GM12892 (cell line): ENCODE data around the gene MTHFD1L.

ENCODE experiments used
- DNase-seq: peaks from one replicate; pipeline ENCODE4 v3.0.0; 2011; ENCODE audit not compliant: insufficient read length
- FAIRE-seq: peaks from 2 replicates; lab custom pipeline; 2011; peaks lifted over from hg19 to GRCh38; lab: Jason Lieb, UNC
- POLR2A ChIP-seq: IDR thresholded peaks from 2 replicates; pipeline ENCODE4 v1.6.1; 2011; ENCODE audit warnings: low read depth, low read length, control low read depth
- POLR2AphosphoS5 ChIP-seq: IDR thresholded peaks from 2 replicates; pipeline ENCODE4 v1.6.1; 2011; ENCODE audit warnings: low read depth, low read length, control low read depth
- TAF1 ChIP-seq: IDR thresholded peaks from 2 replicates; pipeline ENCODE4 v1.6.1; 2011; ENCODE audit warnings: low read depth, mild to moderate bottlenecking, control low read depth, low read length, borderline replicate concordance

Gene MTHFD1L

DNA sequence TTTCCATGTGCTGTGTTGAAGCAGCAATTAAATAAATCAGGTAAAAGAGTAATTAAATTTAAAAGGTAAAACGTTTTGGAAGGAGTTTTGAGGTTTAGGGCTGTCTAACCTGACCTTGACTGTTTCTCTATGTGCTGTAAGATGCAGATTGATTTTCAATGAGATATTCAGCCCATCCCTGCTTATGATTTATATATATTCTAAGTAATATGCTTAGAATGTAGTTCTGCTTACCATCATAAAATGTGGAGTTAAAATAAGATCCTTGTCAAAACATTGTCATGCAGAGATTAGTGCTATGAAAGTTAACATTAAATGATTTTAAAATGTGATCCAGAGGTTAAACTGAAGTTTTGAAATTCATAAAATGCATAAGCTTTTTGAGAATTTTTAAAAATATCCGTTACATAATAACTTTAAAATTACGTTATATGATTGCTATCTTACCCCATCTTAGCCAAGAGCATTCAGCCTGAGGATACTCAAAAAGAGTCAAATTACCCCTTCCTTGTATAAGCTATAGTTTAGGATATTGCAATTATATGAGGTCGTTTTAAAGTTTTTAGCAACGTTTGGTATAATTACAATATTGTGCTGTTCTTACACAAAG, 122.5 kb downstream of the MTHFD1L start:
- FAIRE-seq (no peak), DNase-seq (no peak)
- no peak for TF ChIP-seq POLR2AphosphoS5
- TF ChIP-seq TAF1: no peak
- no peak for TF ChIP-seq POLR2A

DNA sequence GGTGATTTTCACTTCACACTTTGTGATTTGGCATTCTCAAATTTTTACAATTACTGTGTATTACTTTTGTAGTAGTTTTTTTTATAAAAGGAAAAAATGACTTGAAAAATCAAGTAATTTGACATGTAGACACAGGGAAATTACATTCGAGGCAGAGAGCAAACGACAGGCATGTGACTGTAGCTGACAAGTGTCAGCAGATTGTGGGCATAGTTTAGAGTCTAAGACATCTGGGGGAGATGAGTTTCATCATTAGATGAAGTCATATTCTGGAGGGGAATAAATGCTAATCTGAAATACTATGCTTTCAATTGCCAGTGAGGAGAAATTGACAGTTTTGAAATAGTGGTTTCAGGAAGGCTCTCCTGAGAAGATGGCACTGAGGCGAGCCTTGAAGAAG, 126.0 kb downstream of the MTHFD1L start:
- FAIRE-seq: no peak
- no peak for TF ChIP-seq POLR2A
- no peak for TF ChIP-seq TAF1
- TF ChIP-seq POLR2AphosphoS5: no peak
- DNase-seq: no peak

DNA sequence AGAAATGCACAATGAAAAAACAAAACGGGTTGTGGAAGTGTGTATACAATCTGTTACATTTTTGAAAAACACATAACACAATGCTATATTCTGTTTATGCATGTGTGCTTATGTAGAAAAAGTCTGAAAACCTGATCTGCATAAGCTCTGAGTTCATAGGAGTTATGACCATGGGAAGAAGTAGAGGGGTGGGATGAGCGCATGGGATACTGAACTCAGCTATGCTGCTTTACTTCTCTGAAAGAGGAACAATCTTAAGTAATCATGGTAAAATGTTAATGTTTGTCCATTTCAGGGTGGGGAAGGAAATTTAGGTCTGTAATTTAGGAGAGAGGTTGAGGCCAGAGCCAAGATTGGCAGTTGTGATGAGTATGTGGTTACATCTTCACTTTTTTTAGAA, 126.8 kb downstream of the MTHFD1L start:
- DNase-seq (no peak), FAIRE-seq (no peak)
- TF ChIP-seq POLR2A (no peak), POLR2AphosphoS5 (no peak), TAF1 (no peak)

DNA sequence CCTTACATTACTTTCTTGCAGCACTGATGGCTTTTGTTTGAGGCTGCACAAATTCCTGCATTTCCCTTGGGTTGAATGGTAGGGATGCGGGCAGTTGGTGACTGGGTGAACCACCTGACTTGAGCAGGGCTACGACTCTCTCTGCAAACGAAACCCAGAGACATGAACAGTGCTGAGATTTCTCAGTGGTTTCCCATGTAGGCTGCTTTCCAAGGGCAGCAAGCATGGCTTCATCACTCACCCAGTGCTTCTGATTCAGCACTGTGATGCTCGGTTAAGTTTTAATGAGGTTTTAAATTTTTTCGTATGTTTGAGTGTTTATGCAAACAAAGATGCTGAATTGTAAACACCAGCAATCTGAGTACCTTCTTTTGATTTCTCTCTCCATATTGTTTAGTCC, 127.2 kb downstream of the MTHFD1L start:
- TF ChIP-seq POLR2AphosphoS5: no peak
- TF ChIP-seq POLR2A: no peak
- no peak for TF ChIP-seq TAF1
- FAIRE-seq: no peak
- no peak for DNase-seq

GRCh38 chr6:150993253-150993652, 127.8 kb downstream of the MTHFD1L start:
- FAIRE-seq: no peak
- no peak for DNase-seq
- TF ChIP-seq POLR2A: no peak
- TF ChIP-seq TAF1: no peak
- no peak for TF ChIP-seq POLR2AphosphoS5

- FAIRE-seq: no peak
- TF ChIP-seq POLR2AphosphoS5 (no peak), TAF1 (no peak), POLR2A (no peak)
- DNase-seq: no peak
These were observed 128.5 kb downstream of the MTHFD1L start for GRCh38 chr6:150994026-150994425.

- TF ChIP-seq POLR2AphosphoS5 (no peak), POLR2A (no peak), TAF1 (no peak)
- DNase-seq (no peak), FAIRE-seq (no peak)
These were observed 131.5 kb downstream of the MTHFD1L start for GRCh38 chr6:150996968-150997367.

DNA sequence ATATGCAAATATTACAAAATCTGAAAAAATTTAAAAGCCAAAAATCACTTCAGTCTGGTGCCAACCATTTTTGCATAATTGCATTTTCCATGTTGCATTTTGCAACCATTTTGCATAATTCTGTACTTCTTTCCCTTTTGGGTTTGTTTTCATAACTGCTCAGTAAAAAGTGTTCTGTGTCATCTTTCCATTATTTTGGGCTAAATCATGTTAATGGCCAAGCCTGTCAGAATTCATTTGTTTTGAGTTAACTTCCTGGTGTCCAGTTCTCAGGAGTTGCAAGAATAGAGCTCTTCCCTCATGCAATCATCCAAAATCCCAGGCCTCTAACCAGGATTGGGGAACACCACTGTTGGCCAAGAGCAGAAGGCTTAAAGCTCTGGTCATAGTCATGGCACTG, 133.6 kb downstream of the MTHFD1L start:
- TF ChIP-seq POLR2AphosphoS5: no peak
- no peak for TF ChIP-seq TAF1
- DNase-seq (no peak), FAIRE-seq (no peak)

- no peak for TF ChIP-seq POLR2A
- no peak for TF ChIP-seq TAF1
- no peak for TF ChIP-seq POLR2AphosphoS5
- FAIRE-seq (no peak), DNase-seq (no peak)
These were observed 134.1 kb downstream of the MTHFD1L start for GRCh38 chr6:150999576-150999975.

GRCh38 chr6:151001387-151002056, 136.0 kb downstream of the MTHFD1L start:
- DNase-seq (no peak), FAIRE-seq (no peak)
- no peak for TF ChIP-seq TAF1
- no peak for TF ChIP-seq POLR2A
- TF ChIP-seq POLR2AphosphoS5: no peak

GRCh38 chr6:151002057-151002450, 136.6 kb downstream of the MTHFD1L start:
- no peak for DNase-seq
- FAIRE-seq: no peak

GRCh38 chr6:151002491-151002935, 137.0 kb downstream of the MTHFD1L start:
- FAIRE-seq (no peak), DNase-seq (no peak)
- TF ChIP-seq POLR2A: no peak
- no peak for TF ChIP-seq TAF1
- no peak for TF ChIP-seq POLR2AphosphoS5

More at GRCh38 chr6:151002057-151002450, 136.6 kb downstream of the MTHFD1L start:
- TF ChIP-seq POLR2A (no peak), TAF1 (no peak), POLR2AphosphoS5 (no peak)
